Smooth muscle cell (in vitro differentiated cells): ENCODE data around the gene TANC1. TPM values are rescaled to one million over a fixed set of nuclear protein-coding genes. Genes with fewer than 3 reads are reported as not detected.

Experiments used
- DNase-seq: peaks from one replicate; lab custom pipeline; 2025; ENCODE audit not compliant: unreplicated experiment; lab: John Stamatoyannopoulos, UW
- H2AFZ ChIP-seq: fragments of 200-600 bp; sonication (generic); 2 replicates; pipeline ENCODE4 v1.6.0; 2016; ENCODE audit warnings: antibody characterized with exemption, low read depth, mild to moderate bottlenecking
- H3F3A ChIP-seq: fragments of 200-600 bp; sonication (generic); 2 replicates; pipeline ENCODE4 v1.6.0; 2017; ENCODE audit warnings: antibody characterized with exemption, low read depth
- H3K27ac ChIP-seq: fragments of 200-600 bp; sonication (generic); 2 replicates; pipeline ENCODE4 v1.5.1; 2016; ENCODE audit warnings: low read depth, mild to moderate bottlenecking
- H3K27me3 ChIP-seq: fragments of 200-600 bp; sonication (generic); 2 replicates; pipeline ENCODE4 v1.6.1; 2016; ENCODE audit warnings: low read depth, mild to moderate bottlenecking
- H3K36me3 ChIP-seq: fragments of 200-600 bp; sonication (generic); 2 replicates; pipeline ENCODE4 v1.5.1; 2016; ENCODE audit warnings: low read depth
- H3K4me1 ChIP-seq: fragments of 200-600 bp; sonication (generic); 2 replicates; pipeline ENCODE4 v1.5.1; 2016; ENCODE audit warnings: low read depth
- H3K4me2 ChIP-seq: fragments of 200-600 bp; sonication (generic); 2 replicates; pipeline ENCODE4 v1.6.0; 2016; ENCODE audit warnings: mild to moderate bottlenecking
- H3K4me3 ChIP-seq: fragments of 200-600 bp; sonication (generic); 2 replicates; pipeline ENCODE4 v1.5.1; 2016; ENCODE audit warnings: mild to moderate bottlenecking
- H3K79me2 ChIP-seq: fragments of 200-600 bp; sonication (generic); 2 replicates; pipeline ENCODE4 v1.6.0; 2016; ENCODE audit warnings: low read depth, mild to moderate bottlenecking
- H3K9ac ChIP-seq: fragments of 200-600 bp; sonication (generic); 2 replicates; pipeline ENCODE4 v1.6.0; 2016; ENCODE audit warnings: low read depth
- H3K9me3 ChIP-seq: fragments of 200-600 bp; sonication (generic); replicated peaks from 2 replicates; pipeline ENCODE4 v1.5.1; 2016; ENCODE audit warnings: low read depth
- H4K20me1 ChIP-seq: fragments of 200-600 bp; sonication (generic); 2 replicates; pipeline ENCODE4 v1.6.0; 2016; ENCODE audit warnings: low read depth
- CTCF ChIP-seq: fragments of 200-600 bp; sonication (generic); IDR thresholded peaks from 2 replicates; pipeline ENCODE4 v1.5.1; 2017; ENCODE audit warnings: borderline replicate concordance, mild to moderate bottlenecking, antibody characterized with exemption; ENCODE audit not compliant: insufficient read depth, poor library complexity, severe bottlenecking
- WGBS: methylation state at CpG from one replicate; pipeline ENCODE4 v1.1.7; 2016; ENCODE audit warnings: low lambda C conversion rate; 5-methylcytosine and 5-hydroxymethylcytosine counted together
- polyA plus RNA-seq: library from polyadenylated mRNA; unstranded; fragments of >200 nt; fragmentation: Nextera tagmentation; extraction: Ambion mirVana; gene quantifications from 2 replicates; pipeline ENCODE4 v1.2.1, GENCODE V29; 2016
- total RNA-seq: library from RNA; depleted of rRNA; stranded (reverse); fragments of >200 nt; gene quantifications from 2 replicates; pipeline ENCODE4 v1.2.3, GENCODE V29; 2014

The TANC1 gene
- total and polyA plus RNA-seq, 2 experiments from 2014 or later: 9.1 to 30.8 TPM

DNA sequence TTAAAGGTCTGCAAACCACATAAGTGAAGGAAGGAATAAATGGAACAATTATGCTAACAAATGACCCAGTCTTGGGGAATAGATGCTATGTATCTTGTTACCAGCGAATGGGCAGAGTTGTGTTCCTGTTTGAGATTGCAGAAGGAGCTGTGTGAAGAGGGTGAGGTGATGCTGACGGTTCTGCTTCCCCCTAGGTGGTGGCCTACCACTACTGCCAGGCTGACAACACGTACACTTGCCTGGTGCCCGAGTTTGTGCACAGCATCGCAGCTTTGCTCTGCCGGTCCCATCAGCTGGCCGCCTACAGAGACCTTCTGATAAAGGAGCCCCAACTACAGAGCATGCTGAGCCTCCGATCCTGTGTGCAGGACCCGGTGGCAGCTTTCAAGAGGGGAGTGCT, 206.3 kb downstream of the TANC1 start:
- Histone ChIP-seq H4K20me1 (no peaks in the 10 kb centered on the region), H3K79me2 (no peaks in the 10 kb centered on the region), H2AFZ (no peak overlapping the region), H3K9me3 (no peaks in the 10 kb centered on the region), H3F3A (no peaks in the 10 kb centered on the region), H3K27ac (no peak overlapping the region), H3K4me3 (no peak overlapping the region), H3K9ac (no peak overlapping the region), H3K36me3 (no peaks in the 10 kb centered on the region), H3K4me1 (peaks cover 6% of the 10 kb centered on the region), H3K4me2 (no peak overlapping the region), H3K27me3 (no peaks in the 10 kb centered on the region)
- TF ChIP-seq CTCF: no peak
- DNase-seq: no peak
- 97% methylated on average over 9 of the region's 9 CpGs for WGBS

GRCh38 chr2:159175182-159175581, 206.7 kb downstream of the TANC1 start:
- no peaks in the 10 kb centered on the region for H4K20me1 ChIP-seq
- H3K9ac ChIP-seq: no peak overlapping the region
- WGBS: 84% methylated on average over 6 of the region's 6 CpGs
- no peak overlapping the region for H3K27ac ChIP-seq
- H3F3A ChIP-seq: no peaks in the 10 kb centered on the region
- H3K4me3 ChIP-seq: no peak overlapping the region
- H3K4me2 ChIP-seq: no peak overlapping the region
- no peak for TF ChIP-seq CTCF
- H3K79me2 ChIP-seq: no peaks in the 10 kb centered on the region
- no peaks in the 10 kb centered on the region for H3K36me3 ChIP-seq
- H3K9me3 ChIP-seq: no peaks in the 10 kb centered on the region
- peaks cover 6% of the 10 kb centered on the region for H3K4me1 ChIP-seq
- no peak for DNase-seq
- H3K27me3 ChIP-seq: no peaks in the 10 kb centered on the region
- no peak overlapping the region for H2AFZ ChIP-seq

GRCh38 chr2:159175927-159176326, 207.5 kb downstream of the TANC1 start:
- no peaks in the 10 kb centered on the region for H3K9me3 ChIP-seq
- H3K36me3 ChIP-seq: no peaks in the 10 kb centered on the region
- DNase-seq: no peak

More at GRCh38 chr2:159175927-159176326, 207.5 kb downstream of the TANC1 start:
- Histone ChIP-seq H4K20me1 (no peaks in the 10 kb centered on the region), H3K4me2 (no peak overlapping the region), H3K79me2 (no peaks in the 10 kb centered on the region), H3F3A (no peaks in the 10 kb centered on the region), H3K9ac (no peak overlapping the region), H2AFZ (no peak overlapping the region), H3K4me1 (peaks cover 6% of the 10 kb centered on the region), H3K27me3 (no peaks in the 10 kb centered on the region), H3K4me3 (no peak overlapping the region), H3K27ac (no peak overlapping the region)
- no peak for TF ChIP-seq CTCF
- 97% methylated on average over 3 of the region's 3 CpGs for WGBS
